Duodenal mucosa (tissue), 2 donors: ENCODE results near the gene TMEM170A.
A peak's percentile ranks its signal among the peaks of the same experiment; 100 is the strongest.
"Not testable (repeated sequence)": the region's sequence is repeated elsewhere in the genome, so short reads cannot be mapped to it uniquely, and the experiment has no call there.

ENCODE experiments used
- H3K27ac ChIP-seq: one replicate; pipeline ENCODE4 v1.7.0; 2013; ENCODE audit warnings: low read depth, low read length
- H3K27me3 ChIP-seq, 2 donors: one replicate each; pipeline ENCODE4 v1.7.0; 2013; ENCODE audit warnings: low read length in 2 of 2, control low read depth in 1 of 2; ENCODE audit not compliant: insufficient read depth in 2 of 2, control insufficient read depth in 1 of 2
- H3K36me3 ChIP-seq, 2 donors: one replicate each; pipeline ENCODE4 v1.7.0; 2013; ENCODE audit warnings: low read length in 2 of 2, control low read depth in 1 of 2; ENCODE audit not compliant: insufficient read depth in 2 of 2, control insufficient read depth in 1 of 2
- H3K4me1 ChIP-seq, 2 donors: one replicate each; pipeline ENCODE4 v1.7.0; 2013; ENCODE audit warnings: low read length in 2 of 2, control low read depth in 1 of 2; ENCODE audit not compliant: insufficient read depth in 2 of 2, control insufficient read depth in 1 of 2
- H3K4me3 ChIP-seq, 2 donors: one replicate each; pipeline ENCODE4 v1.7.0; 2013; ENCODE audit warnings: low read length in 2 of 2, low read depth in 1 of 2
- H3K9ac ChIP-seq, 2 donors: one replicate each; pipeline ENCODE4 v1.7.0; 2013; ENCODE audit warnings: low read length in 2 of 2, low read depth in 1 of 2
- H3K9me3 ChIP-seq, 2 donors: one replicate each; pipeline ENCODE4 v1.7.0; 2013; ENCODE audit warnings: low read length in 2 of 2, control low read depth in 1 of 2; ENCODE audit not compliant: control insufficient read depth in 1 of 2

The TMEM170A gene

DNA sequence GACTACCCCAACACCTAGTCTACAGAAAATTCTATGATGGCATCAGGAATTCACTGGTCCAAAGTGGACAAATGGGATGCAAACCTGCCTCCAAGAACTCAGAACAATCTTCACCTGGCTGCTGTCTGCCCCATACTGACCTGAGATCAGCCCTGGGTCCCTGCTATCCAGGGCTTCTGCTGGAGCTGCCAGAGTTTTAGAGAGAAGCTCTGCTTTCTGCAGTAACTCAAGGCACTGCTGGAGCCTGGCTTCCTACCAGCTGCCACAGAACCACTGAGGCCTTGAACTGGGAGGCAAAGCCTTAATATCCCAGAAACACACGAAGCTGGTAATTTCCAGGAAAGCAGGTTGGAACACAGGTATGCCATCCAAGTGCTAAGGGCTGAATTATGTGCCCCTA, 7.5 kb downstream of the TMEM170A start:
- Histone ChIP-seq H3K4me3 (peak overlapping the region in 1 of 2 donors; percentile 41), H3K27ac (no peak overlapping the region), H3K27me3 (no peaks in the 10 kb centered on the region), H3K9ac (peak overlapping the region; percentile 36 to 41), H3K4me1 (peaks cover 79 to 85% of the 10 kb centered on the region in 2 donors), H3K36me3 (no peaks in the 10 kb centered on the region), H3K9me3 (no peaks in the 10 kb centered on the region)

DNA sequence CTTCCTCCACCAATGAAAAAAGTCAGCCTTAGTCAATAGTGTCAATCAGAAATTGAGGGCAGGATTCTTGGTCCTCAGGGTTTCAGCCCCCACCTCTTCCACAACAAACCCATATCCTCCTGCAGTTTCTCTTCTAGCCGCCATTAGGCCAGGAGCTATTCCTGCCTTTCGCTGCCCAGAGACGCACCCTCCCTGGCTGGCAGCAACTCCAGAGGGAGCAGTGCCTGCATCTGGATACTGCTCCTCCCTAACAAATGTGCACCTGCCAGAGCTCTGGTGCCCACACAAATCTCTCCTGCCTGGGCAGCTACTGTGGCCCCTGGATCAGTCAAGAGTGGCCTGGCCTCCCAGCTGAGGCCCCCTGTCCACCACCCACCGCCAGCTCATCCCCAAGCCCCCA, 8.0 kb downstream of the TMEM170A start:
- H3K27ac ChIP-seq, H3K36me3 ChIP-seq, H3K4me3 ChIP-seq, H3K9ac ChIP-seq, H3K27me3 ChIP-seq, H3K9me3 ChIP-seq: not testable (repeated sequence)
- peaks cover 74 to 80% of the 10 kb centered on the region in 2 donors for H3K4me1 ChIP-seq

GRCh38 chr16:75455677-75456076, 8.8 kb downstream of the TMEM170A start:
- no peak overlapping the region for H3K9ac ChIP-seq
- H3K9me3 ChIP-seq: no peaks in the 10 kb centered on the region

DNA sequence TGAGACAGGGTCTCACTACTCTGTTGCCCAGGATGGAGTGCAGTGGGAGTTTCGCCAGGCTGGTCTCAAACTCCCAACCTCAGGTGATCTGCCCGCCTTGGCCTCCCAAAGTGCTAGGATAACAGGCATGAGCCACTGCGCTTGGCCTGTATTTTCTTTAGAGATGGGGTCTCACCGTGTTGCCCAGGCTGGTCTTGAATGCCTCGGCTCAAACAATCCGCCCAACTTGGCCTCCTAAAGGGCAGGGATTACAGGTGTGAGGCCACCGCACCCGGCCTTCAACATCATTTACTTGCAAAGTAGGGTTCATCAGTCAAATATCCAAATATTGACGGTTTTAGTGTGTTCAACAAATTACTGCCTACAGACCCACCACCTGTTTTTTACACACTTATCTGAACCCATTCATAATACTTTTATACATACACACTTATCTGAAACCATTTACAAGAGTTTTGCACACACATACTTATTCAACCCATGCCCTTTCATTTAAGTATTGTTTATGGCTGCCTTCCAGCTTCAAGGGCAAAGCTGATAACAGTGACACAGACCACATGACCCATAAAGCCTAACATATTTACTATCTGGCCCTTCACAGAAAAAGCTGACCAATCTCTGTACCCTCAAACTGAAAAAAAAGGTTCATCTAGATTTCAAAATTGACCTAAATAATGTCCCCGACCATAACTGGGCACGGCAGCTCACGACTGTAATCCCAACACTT, 11.9 kb downstream of the TMEM170A start:
- Histone ChIP-seq H3K4me1 (peaks cover 43 to 46% of the 10 kb centered on the region in 2 donors), H3K36me3 (peaks cover 5 to 24% of the 10 kb centered on the region in 2 donors), H3K27me3 (no peaks in the 10 kb centered on the region), H3K9ac (no peak overlapping the region), H3K4me3 (no peak overlapping the region), H3K9me3 (no peaks in the 10 kb centered on the region), H3K27ac (no peak overlapping the region)

More at GRCh38 chr16:75455677-75456076, 8.8 kb downstream of the TMEM170A start:
- no peak overlapping the region for H3K27ac ChIP-seq
- no peaks in the 10 kb centered on the region for H3K27me3 ChIP-seq
- H3K36me3 ChIP-seq: peaks cover 0 to 10% of the 10 kb centered on the region in 2 donors
- H3K4me1 ChIP-seq: peaks cover 69 to 72% of the 10 kb centered on the region in 2 donors
- no peak overlapping the region for H3K4me3 ChIP-seq

- H3K9ac ChIP-seq: no peak overlapping the region
- peaks cover 14 to 31% of the 10 kb centered on the region in 2 donors for H3K36me3 ChIP-seq
- no peaks in the 10 kb centered on the region for H3K27me3 ChIP-seq
- no peaks in the 10 kb centered on the region for H3K9me3 ChIP-seq
- no peak overlapping the region for H3K4me3 ChIP-seq
- H3K4me1 ChIP-seq: no peaks in the 10 kb centered on the region
- no peak overlapping the region for H3K27ac ChIP-seq
Observed at GRCh38 chr16:75446416-75446815, 18.1 kb downstream of the TMEM170A start.

GRCh38 chr16:75445298-75445697, 19.2 kb downstream of the TMEM170A start:
- H3K9ac ChIP-seq: no peak overlapping the region
- no peak overlapping the region for H3K27ac ChIP-seq
- H3K27me3 ChIP-seq: no peaks in the 10 kb centered on the region
- H3K36me3 ChIP-seq: peaks cover 14 to 23% of the 10 kb centered on the region in 2 donors
- no peak overlapping the region for H3K4me3 ChIP-seq
- H3K9me3 ChIP-seq: no peaks in the 10 kb centered on the region
- H3K4me1 ChIP-seq: no peaks in the 10 kb centered on the region

DNA sequence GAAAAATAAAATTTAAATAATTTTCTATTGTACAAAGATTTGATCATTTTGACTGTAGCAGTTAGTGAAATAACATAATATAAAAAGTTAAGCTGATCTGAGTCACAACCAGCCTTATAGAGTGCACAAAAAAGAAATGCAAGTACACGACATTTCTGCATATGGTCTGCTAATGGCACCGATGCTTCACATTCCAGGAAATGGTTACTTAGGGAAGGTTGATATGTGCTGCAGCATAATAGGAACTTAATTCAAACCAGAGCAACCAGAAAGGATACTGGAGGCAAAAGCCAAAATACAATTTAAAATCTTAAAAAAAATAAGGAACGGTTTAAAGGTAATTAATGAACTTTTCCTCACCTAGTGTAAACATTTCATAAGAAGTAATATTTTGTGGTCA, 21.2 kb downstream of the TMEM170A start:
- H3K27ac ChIP-seq: no peak overlapping the region
- no peak overlapping the region for H3K9ac ChIP-seq
- H3K27me3 ChIP-seq: no peaks in the 10 kb centered on the region
- H3K4me3 ChIP-seq: no peak overlapping the region
- H3K36me3 ChIP-seq: peaks cover 10 to 13% of the 10 kb centered on the region in 2 donors
- H3K9me3 ChIP-seq: no peaks in the 10 kb centered on the region
- no peaks in the 10 kb centered on the region for H3K4me1 ChIP-seq

- no peaks in the 10 kb centered on the region for H3K9me3 ChIP-seq
- H3K27ac ChIP-seq: peak overlapping the region; percentile 95
- H3K4me1 ChIP-seq: peaks cover 10% of the 10 kb centered on the region in 2 donors
- H3K4me3 ChIP-seq: peak overlapping the region; percentile 90 to 96
- peak overlapping the region; percentile 75 to 97 for H3K9ac ChIP-seq
- no peaks in the 10 kb centered on the region for H3K27me3 ChIP-seq
- H3K36me3 ChIP-seq: no peaks in the 10 kb centered on the region
Observed at GRCh38 chr16:75433732-75434413, 30.6 kb downstream of the TMEM170A start.

DNA sequence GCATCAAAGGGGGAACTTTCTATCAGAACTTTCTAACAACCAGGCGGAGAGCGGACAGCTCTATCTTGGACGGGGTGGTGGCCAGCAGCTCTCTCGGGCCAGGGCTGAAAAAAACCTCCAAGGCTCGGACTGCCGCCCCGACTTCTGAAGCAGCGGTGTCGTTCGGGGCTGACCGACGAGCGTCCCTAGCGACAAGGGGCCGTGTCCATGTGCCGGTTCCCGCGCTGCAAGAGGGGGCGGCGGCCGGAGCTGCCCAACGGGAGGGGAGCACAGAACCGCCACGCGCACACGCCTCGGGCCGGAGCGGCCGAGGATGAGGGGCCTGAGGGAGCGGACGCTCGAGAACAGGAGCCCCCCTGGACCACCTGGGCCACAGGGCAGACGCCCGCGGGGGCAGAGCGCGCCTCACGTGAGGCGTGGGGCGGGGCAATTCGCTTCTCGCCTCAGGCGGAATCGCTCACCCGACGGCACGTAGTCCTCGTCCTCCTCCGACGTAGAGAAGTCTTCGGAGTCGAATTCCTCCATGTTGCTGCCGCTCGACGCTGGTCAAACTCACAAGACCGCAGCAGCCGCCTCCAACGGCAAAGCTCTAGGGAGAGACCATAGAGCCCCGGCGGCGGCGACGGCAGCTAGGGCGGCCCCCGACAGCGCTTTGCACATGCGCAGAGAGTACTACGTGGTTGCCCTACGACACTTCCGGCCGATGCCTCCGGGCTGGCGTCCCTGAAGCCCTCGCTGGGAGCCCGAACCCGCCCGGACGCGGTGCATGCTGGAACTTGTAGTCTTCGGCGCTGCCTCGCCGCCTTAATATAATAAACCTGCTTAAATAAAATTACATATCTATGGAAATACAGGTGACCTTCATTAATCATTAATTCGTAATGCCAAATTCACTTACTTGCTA, 31.4 kb downstream of the TMEM170A start, which contains the start of gene CFDP1:
Gene CFDP1, minus strand, starts transcription at position 676 of the 904 bp plus-strand sequence. Its CDS starts 151 bp downstream, at position 525.
- Histone ChIP-seq H3K36me3 (no peaks in the 10 kb centered on the region), H3K4me3 (peak within 1 kb of the TSS; percentile 90 to 96), H3K4me1 (peaks cover 10% of the 10 kb centered on the region in 2 donors), H3K9me3 (no peaks in the 10 kb centered on the region), H3K27me3 (no peaks in the 10 kb centered on the region), H3K27ac (peak within 1 kb of the TSS; percentile 95), H3K9ac (peak within 1 kb of the TSS; percentile 75 to 97)
